GM12864 (cell line): ENCODE measurements around the gene FIBCD1.

Experiments
- DNase-seq: peaks from one replicate; pipeline ENCODE4 v3.0.0-alpha.2; 2011; ENCODE audit warnings: low read depth
- H3K4me3 ChIP-seq: 2 replicates; pipeline ENCODE4 v1.5.1; 2011; ENCODE audit warnings: mild to moderate bottlenecking, low read depth, low read length, control low read depth
- CTCF ChIP-seq: IDR thresholded peaks from 2 replicates; pipeline ENCODE4 v1.5.1; 2011; ENCODE audit warnings: low read depth, mild to moderate bottlenecking, moderate library complexity, low read length, control low read depth, inconsistent platforms; ENCODE audit errors: missing control alignments

Gene FIBCD1

GRCh38 chr9:130952065-130952762 lies 13.2 kb upstream of the FIBCD1 start:
- H3K4me3 ChIP-seq, result no peak overlapping the region
- no peak for DNase-seq
- TF ChIP-seq CTCF, result no peak

GRCh38 chr9:130950039-130950311 lies 10.9 kb upstream of the FIBCD1 start:
- no peak overlapping the region for H3K4me3 ChIP-seq
- no peak for TF ChIP-seq CTCF
- no peak for DNase-seq

- no peak for TF ChIP-seq CTCF
- no peak for DNase-seq
- no peak overlapping the region for H3K4me3 ChIP-seq
These were observed 10.4 kb upstream of the FIBCD1 start for GRCh38 chr9:130949188-130950038.

GRCh38 chr9:130948266-130948665 lies 9.2 kb upstream of the FIBCD1 start:
- no peak for TF ChIP-seq CTCF
- no peak overlapping the region for H3K4me3 ChIP-seq
- DNase-seq, result no peak

GRCh38 chr9:130947618-130948140 lies 8.6 kb upstream of the FIBCD1 start:
- no peak for TF ChIP-seq CTCF
- DNase-seq, result no peak

GRCh38 chr9:130946766-130947617 lies 7.9 kb upstream of the FIBCD1 start:
- H3K4me3 ChIP-seq, result no peak overlapping the region
- DNase-seq, result no peak
- TF ChIP-seq CTCF, result no peak

More at GRCh38 chr9:130947618-130948140, 8.6 kb upstream of the FIBCD1 start:
- H3K4me3 ChIP-seq, result no peak overlapping the region
